Keratinocyte (primary cell): ENCODE results near the gene NBPF1. TPM values are rescaled to one million over a fixed set of nuclear protein-coding genes. Genes with fewer than 3 reads are reported as not detected.
"Not testable (repeated sequence)": the region's sequence is repeated elsewhere in the genome, so short reads cannot be mapped to it uniquely, and the experiment has no call there.

ENCODE experiments used
- DNase-seq: peaks from one replicate; pipeline ENCODE4 v3.0.0-alpha.2; 2011; ENCODE audit warnings: low read depth, missing footprints, low spot score
- FAIRE-seq: peaks from 2 replicates; lab custom pipeline; 2011; peaks lifted over from hg19 to GRCh38; lab: Jason Lieb, UNC
- H2AFZ ChIP-seq: 2 replicates; pipeline ENCODE4 v1.6.0; 2012; ENCODE audit warnings: low read length, control low read depth, inconsistent platforms; ENCODE audit not compliant: control insufficient read depth
- H3K27ac ChIP-seq: 2 replicates; pipeline ENCODE4 v1.5.1; 2011; ENCODE audit warnings: low read length; ENCODE audit not compliant: control insufficient read depth, insufficient read depth
- H3K27me3 ChIP-seq: 3 replicates; pipeline ENCODE4 v1.6.0; 2011; ENCODE audit warnings: low read length; ENCODE audit not compliant: control insufficient read depth, insufficient read depth; ENCODE audit errors: extremely low read depth
- H3K36me3 ChIP-seq, 2 experiments: 2 replicates in 1 of 2; 3 replicates in 1 of 2; pipeline ENCODE4 v1.5.1; 2011; ENCODE audit warnings: low read length in 2 of 2, mild to moderate bottlenecking in 1 of 2; ENCODE audit not compliant: control insufficient read depth in 2 of 2, insufficient read depth in 2 of 2; ENCODE audit errors: extremely low read depth in 1 of 2
- H3K4me1 ChIP-seq: 3 replicates; pipeline ENCODE4 v1.5.1; 2011; ENCODE audit warnings: low read length; ENCODE audit not compliant: control insufficient read depth, insufficient read depth; ENCODE audit errors: extremely low read depth
- H3K4me2 ChIP-seq: 3 replicates; pipeline ENCODE4 v1.6.0; 2011; ENCODE audit warnings: low read depth, low read length; ENCODE audit not compliant: control insufficient read depth, insufficient read depth; ENCODE audit errors: extremely low read depth
- H3K4me3 ChIP-seq, 3 experiments: fragments of 200-600 bp in 1 of 3; sonication (generic) in 1 of 3; 2 replicates in 2 of 3; 3 replicates in 1 of 3; pipeline ENCODE4 v1.5.1; 2011 to 2016; ENCODE audit warnings: low read length in 3 of 3, mild to moderate bottlenecking in 3 of 3, control low read depth in 2 of 3, inconsistent platforms in 1 of 3, low read depth in 1 of 3, mixed read lengths in 1 of 3, mixed run types in 1 of 3, moderate library complexity in 1 of 3; ENCODE audit not compliant: control insufficient read depth in 2 of 3, insufficient read depth in 2 of 3; ENCODE audit errors: extremely low read depth in 1 of 3
- H3K79me2 ChIP-seq: 2 replicates; pipeline ENCODE4 v1.6.0; 2012; ENCODE audit warnings: low read length; ENCODE audit not compliant: control insufficient read depth, insufficient read depth
- H3K9ac ChIP-seq: 3 replicates; pipeline ENCODE4 v1.6.0; 2011; ENCODE audit warnings: low read length; ENCODE audit not compliant: control insufficient read depth, insufficient read depth; ENCODE audit errors: extremely low read depth
- H3K9me1 ChIP-seq: 3 replicates; pipeline ENCODE4 v1.6.0; 2011; ENCODE audit warnings: low read length; ENCODE audit not compliant: control insufficient read depth, insufficient read depth; ENCODE audit errors: extremely low read depth
- H3K9me3 ChIP-seq: 2 replicates; pipeline ENCODE4 v1.5.1; 2012; ENCODE audit warnings: low read depth, low read length; ENCODE audit not compliant: control insufficient read depth
- H4K20me1 ChIP-seq: 3 replicates; pipeline ENCODE4 v1.6.0; 2011; ENCODE audit warnings: low read length; ENCODE audit not compliant: control insufficient read depth, insufficient read depth; ENCODE audit errors: extremely low read depth
- EZH2 ChIP-seq: IDR thresholded peaks from one replicate; pipeline ENCODE4 v1.6.1; 2012; ENCODE audit warnings: inconsistent platforms, mild to moderate bottlenecking, low read length, moderate library complexity
- dilution Hi-C: fragments of 300-500 bp; cut with MboI; formaldehyde crosslinking; loops from one replicate; pipeline ENCODE4 v1.7.0; 2020; ENCODE audit warnings: low sequenced_read_pairs; ENCODE audit not compliant: extremely low pct_ligation_motif_present
- polyA plus RNA-seq, 5 experiments: library from polyadenylated mRNA; depleted of rRNA in 3 of 5; stranded (reverse) in 3 of 5; stranded (forward) in 1 of 5; unstranded in 1 of 5; fragments of >200 nt; gene quantifications; 1 replicate in 1 of 5; 2 replicates in 3 of 5; 3 replicates in 1 of 5; pipeline versions ENCODE4 v1.2.1 to v1.2.3, GENCODE V29; 2011 to 2012; ENCODE audit warnings: missing spikeins in 2 of 5, low read depth in 1 of 5, low replicate concordance in 1 of 5
- TF ChIP-seq, protein P1 (sequence below), 3 experiments: IDR thresholded peaks in 1 of 3; conservative IDR thresholded peaks in 1 of 3; optimal IDR thresholded peaks in 1 of 3; 2 replicates in 2 of 3; 3 replicates in 1 of 3; pipeline versions ENCODE3 to v1.5.1; 2011; ENCODE audit warnings: low read length in 3 of 3, mild to moderate bottlenecking in 3 of 3, moderate library complexity in 2 of 3, control low read depth in 1 of 3, inconsistent platforms in 1 of 3; ENCODE audit not compliant: insufficient read depth in 2 of 3; ENCODE audit errors: extremely low read depth in 1 of 3

The NBPF1 gene
- polyA plus RNA-seq, 1 donor (not counting 4 experiments of a cell fraction or from before 2014, with no cell fraction given): 16.4 TPM

- dilution Hi-C loops: not testable (repeated sequence)
- peaks cover 12 to 30% of the 10 kb centered on the region in 2 experiments for H3K36me3 ChIP-seq
Observed at GRCh38 chr1:16632044-16632850, 18.9 kb upstream of the NBPF1 start.

DNA sequence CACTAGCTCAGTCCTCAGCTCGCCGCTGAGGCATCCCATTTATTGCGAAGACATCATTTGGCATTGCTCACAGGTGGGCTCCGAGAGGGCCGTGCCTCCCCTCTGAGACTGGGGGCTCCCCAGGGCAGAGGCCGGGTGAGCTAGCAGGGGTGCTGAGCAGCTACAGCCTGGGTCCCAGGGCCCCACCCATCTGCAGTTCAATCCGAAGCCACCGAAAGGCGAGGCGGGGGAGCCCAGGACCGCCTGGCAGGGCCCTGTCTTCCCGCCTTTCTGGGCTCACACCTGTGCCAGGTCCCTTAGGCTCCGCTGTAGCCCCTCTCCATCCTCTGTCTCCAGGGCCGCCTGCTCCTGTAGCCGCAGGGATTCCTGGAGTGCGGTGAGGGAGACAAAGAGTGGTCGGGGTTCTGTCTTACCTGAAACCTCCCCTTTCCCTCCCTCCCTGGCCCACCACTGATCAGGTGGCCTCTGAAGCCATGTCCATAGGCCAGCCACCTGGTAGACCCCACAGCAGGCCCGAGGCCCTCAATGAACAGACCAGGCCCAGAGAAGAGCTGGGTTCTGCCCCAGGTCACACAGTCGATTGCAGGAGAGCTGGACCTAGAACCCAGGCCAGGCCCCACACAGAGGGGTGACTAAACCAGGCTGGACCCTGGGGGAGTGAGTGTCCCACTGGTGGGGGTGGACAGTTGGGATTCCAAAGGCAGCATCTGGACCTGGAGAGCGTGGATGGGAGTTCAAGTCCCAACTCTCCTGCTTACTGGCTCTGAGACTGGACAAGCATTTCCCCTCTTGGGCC is 18.1 kb upstream of the NBPF1 start:
- Histone ChIP-seq H3K4me2 (no peak overlapping the region), H3K4me1 (no peaks in the 10 kb centered on the region), H3K9ac (no peak overlapping the region), H3K4me3 (no peak overlapping the region), H3K36me3 (peaks cover 13 to 32% of the 10 kb centered on the region in 2 experiments), H4K20me1 (no peaks in the 10 kb centered on the region), H3K27ac (no peak overlapping the region), H3K9me1 (no peaks in the 10 kb centered on the region), H3K27me3 (no peaks in the 10 kb centered on the region), H3K79me2 (no peaks in the 10 kb centered on the region), H2AFZ (no peak overlapping the region), H3K9me3 (no peaks in the 10 kb centered on the region)
- FAIRE-seq: no peak
- TF ChIP-seq EZH2: no peak
- TF ChIP-seq, protein P1, sequence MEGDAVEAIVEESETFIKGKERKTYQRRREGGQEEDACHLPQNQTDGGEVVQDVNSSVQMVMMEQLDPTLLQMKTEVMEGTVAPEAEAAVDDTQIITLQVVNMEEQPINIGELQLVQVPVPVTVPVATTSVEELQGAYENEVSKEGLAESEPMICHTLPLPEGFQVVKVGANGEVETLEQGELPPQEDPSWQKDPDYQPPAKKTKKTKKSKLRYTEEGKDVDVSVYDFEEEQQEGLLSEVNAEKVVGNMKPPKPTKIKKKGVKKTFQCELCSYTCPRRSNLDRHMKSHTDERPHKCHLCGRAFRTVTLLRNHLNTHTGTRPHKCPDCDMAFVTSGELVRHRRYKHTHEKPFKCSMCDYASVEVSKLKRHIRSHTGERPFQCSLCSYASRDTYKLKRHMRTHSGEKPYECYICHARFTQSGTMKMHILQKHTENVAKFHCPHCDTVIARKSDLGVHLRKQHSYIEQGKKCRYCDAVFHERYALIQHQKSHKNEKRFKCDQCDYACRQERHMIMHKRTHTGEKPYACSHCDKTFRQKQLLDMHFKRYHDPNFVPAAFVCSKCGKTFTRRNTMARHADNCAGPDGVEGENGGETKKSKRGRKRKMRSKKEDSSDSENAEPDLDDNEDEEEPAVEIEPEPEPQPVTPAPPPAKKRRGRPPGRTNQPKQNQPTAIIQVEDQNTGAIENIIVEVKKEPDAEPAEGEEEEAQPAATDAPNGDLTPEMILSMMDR (optimal IDR thresholded peaks at IDR 0.05 in 1 of 3, IDR thresholded peaks at IDR 0.05 in 1 of 3, conservative IDR thresholded peaks at IDR 0.05 in 1 of 3; ENCODE audit: extremely low read depth in 1 of 3, insufficient read depth in 2 of 3, low read length in 3 of 3): no peak
- dilution Hi-C loops: no loop called here
- DNase-seq: no peak

More at GRCh38 chr1:16632044-16632850, 18.9 kb upstream of the NBPF1 start:
- H4K20me1 ChIP-seq, H3K27ac ChIP-seq, FAIRE-seq, H3K27me3 ChIP-seq, H3K79me2 ChIP-seq, DNase-seq, H3K4me2 ChIP-seq, H3K9me1 ChIP-seq, H3K9ac ChIP-seq, H3K9me3 ChIP-seq, H2AFZ ChIP-seq, H3K4me3 ChIP-seq, H3K4me1 ChIP-seq: not testable (repeated sequence)
